K562 (cell line): ENCODE results near the gene CYFIP2. TPM values are rescaled to one million over a fixed set of nuclear protein-coding genes. Genes with fewer than 3 reads are reported as not detected.

Experiments
- ATAC-seq: fragments of 200-7000 bp; cut with Tn5 transposase; 3 replicates; pipeline ENCODE4 v1.9.1; 2020; ENCODE audit warnings: moderate library complexity
- BruUV-seq: library from RNA; stranded (reverse); fragments of 400-500 nt; replicated peaks from 2 replicates; lab custom pipeline; 2021; lab: Mats Ljungman, UMichigan
- CTCF ChIA-PET: fragments of 300-600 bp; formaldehyde crosslinking; extraction: SDS; loops from one replicate; lab custom pipeline; 2021; ENCODE audit warnings: low intra/inter-chr PET ratio; lab: Yijun Ruan, JAX
- POLR2A ChIA-PET: fragments of 300-600, 350-650 bp; sonication (Branson Sonifier 250); formaldehyde crosslinking; extraction: SDS; loops from one replicate; lab custom pipeline; 2021; ENCODE audit warnings: antibody characterized with exemption, inconsistent platforms; lab: Yijun Ruan, JAX
- DNase-seq, 4 experiments: peaks; one replicate each; pipeline versions ENCODE4 v3.0.0 to v3.0.0-alpha.2; 2011 to 2018; ENCODE audit warnings: low spot score in 3 of 4, mixed read lengths in 3 of 4; ENCODE audit errors: extremely low read depth in 1 of 4
- FAIRE-seq: peaks from 2 replicates; lab custom pipeline; 2011; peaks lifted over from hg19 to GRCh38; lab: Jason Lieb, UNC
- H2AFZ ChIP-seq: 2 replicates; pipeline ENCODE4 v1.6.0; 2011; ENCODE audit warnings: low read depth, low read length, control low read depth, inconsistent platforms
- H3K27ac ChIP-seq: fragments of 200-600 bp; 3 replicates; pipeline ENCODE4 v1.8.0; 2011; ENCODE audit warnings: low read depth, mild to moderate bottlenecking, control low read depth, inconsistent platforms, low read length, moderate library complexity, mixed read lengths; ENCODE audit errors: extremely low read depth
- H3K27me3 ChIP-seq, 2 experiments: fragments of 300-600 bp in 1 of 2; 2 replicates in 1 of 2; 3 replicates in 1 of 2; pipeline versions ENCODE4 v1.6.0 to v1.8.0; 2011; ENCODE audit warnings: inconsistent platforms in 2 of 2, low read length in 2 of 2, mild to moderate bottlenecking in 1 of 2, mixed read lengths in 1 of 2, moderate library complexity in 1 of 2; ENCODE audit not compliant: control insufficient read depth in 2 of 2, insufficient read depth in 2 of 2
- H3K36me3 ChIP-seq: fragments of 300-600 bp; 3 replicates; pipeline ENCODE4 v1.8.0; 2011; ENCODE audit warnings: mild to moderate bottlenecking, low read length, inconsistent platforms; ENCODE audit not compliant: control insufficient read depth, insufficient read depth
- H3K4me1 ChIP-seq, 2 experiments: fragments of 200-600 bp in 1 of 2; replicated peaks in 1 of 2; 2 replicates in 1 of 2; 3 replicates in 1 of 2; pipeline versions ENCODE4 v1.5.1 to v1.8.0; 2011; ENCODE audit warnings: inconsistent platforms in 2 of 2, low read length in 2 of 2, mild to moderate bottlenecking in 1 of 2, mixed read lengths in 1 of 2, moderate library complexity in 1 of 2; ENCODE audit not compliant: control insufficient read depth in 2 of 2, insufficient read depth in 2 of 2
- H3K4me2 ChIP-seq: 2 replicates; pipeline ENCODE4 v1.6.1; 2011; ENCODE audit warnings: low read length, control low read depth, inconsistent platforms, mixed read lengths; ENCODE audit not compliant: insufficient read depth
- H3K4me3 ChIP-seq: fragments of 200-600 bp; sonication (generic), shearing (Covaris generic); 2 replicates; pipeline ENCODE4 v1.5.1; 2016; ENCODE audit warnings: control low read depth, inconsistent platforms
- H3K79me2 ChIP-seq: fragments of 200-600 bp; 3 replicates; pipeline ENCODE4 v1.8.0; 2011; ENCODE audit warnings: low read length, inconsistent platforms; ENCODE audit not compliant: control insufficient read depth, insufficient read depth
- H3K9ac ChIP-seq, 2 experiments: 2 replicates each; pipeline versions ENCODE4 v1.6.0 to v1.6.1; 2011; ENCODE audit warnings: low read depth in 2 of 2, low read length in 2 of 2, control low read depth in 1 of 2, inconsistent platforms in 1 of 2, mild to moderate bottlenecking in 1 of 2, mixed read lengths in 1 of 2; ENCODE audit not compliant: insufficient read depth in 1 of 2
- H3K9me1 ChIP-seq: one replicate; pipeline ENCODE4 v1.6.0; 2011; ENCODE audit warnings: inconsistent platforms, mild to moderate bottlenecking, low read length, moderate library complexity; ENCODE audit not compliant: control insufficient read depth, insufficient read depth
- H3K9me3 ChIP-seq: replicated peaks from 2 replicates; pipeline ENCODE4 v1.5.1; 2011; ENCODE audit warnings: low read depth, low read length, inconsistent platforms; ENCODE audit not compliant: control insufficient read depth, insufficient read depth
- H4K20me1 ChIP-seq: replicated peaks from 2 replicates; pipeline ENCODE4 v1.6.1; 2011; ENCODE audit warnings: low read length, inconsistent platforms, mixed read lengths; ENCODE audit not compliant: control insufficient read depth, insufficient read depth
- BCOR ChIP-seq: fragments of 450-650 bp; IDR thresholded peaks from 2 replicates; pipeline ENCODE4 v1.6.1; 2016
- CBFA2T2 ChIP-seq: fragments of 450-650 bp; conservative IDR thresholded peaks from 2 replicates; pipeline ENCODE4 v1.6.1; 2017; ENCODE audit warnings: mild to moderate bottlenecking
- CHD1 ChIP-seq: fragments of 200-600 bp; sonication (generic); IDR thresholded peaks from one replicate; pipeline ENCODE4 v1.6.1; 2012; ENCODE audit warnings: mild to moderate bottlenecking, moderate library complexity, low read length, inconsistent platforms
- KAT8 ChIP-seq: fragments of 450-650 bp; IDR thresholded peaks from 2 replicates; pipeline ENCODE4 v1.6.1; 2016; ENCODE audit warnings: low read depth, mild to moderate bottlenecking
- MCM7 ChIP-seq, 2 experiments: fragments of 450-650 bp; IDR thresholded peaks; 2 replicates each; pipeline ENCODE4 v1.6.1; 2016 to 2018
- MED1 ChIP-seq: sonication (generic); formaldehyde crosslinking; IDR thresholded peaks from 2 replicates; pipeline ENCODE4 v1.8.1; 2023; ENCODE audit warnings: missing genetic modification reagents, borderline replicate concordance
- MTA1 ChIP-seq: fragments of 450-650 bp; IDR thresholded peaks from 2 replicates; pipeline ENCODE4 v1.6.1; 2017; ENCODE audit warnings: borderline replicate concordance
- NR2F6 ChIP-seq: fragments of 450-650 bp; formaldehyde crosslinking; IDR thresholded peaks from 2 replicates; pipeline ENCODE4 v1.4.0; 2020; ENCODE audit warnings: mild to moderate bottlenecking
- PTBP1 ChIP-seq: fragments of 200-400 bp; formaldehyde crosslinking; IDR thresholded peaks from 2 replicates; pipeline ENCODE4 v1.6.1; 2017; ENCODE audit warnings: low read depth, low read length
- PTRF ChIP-seq: fragments of 450-650 bp; IDR thresholded peaks from 2 replicates; pipeline ENCODE4 v1.6.1; 2016; ENCODE audit warnings: mild to moderate bottlenecking, missing genetic modification characterization, missing compliant biosample characterization
- SP1 ChIP-seq: sonication (generic); formaldehyde crosslinking; IDR thresholded peaks from 2 replicates; pipeline ENCODE4 v1.8.1; 2022; ENCODE audit warnings: mild to moderate bottlenecking, missing genetic modification reagents
- TEAD2 ChIP-seq: fragments of 450-650 bp; IDR thresholded peaks from 2 replicates; pipeline ENCODE4 v1.6.1; 2016; ENCODE audit warnings: missing genetic modification characterization, control low read depth, missing compliant biosample characterization
- ZNF12 ChIP-seq: sonication (generic); formaldehyde crosslinking; IDR thresholded peaks from 2 replicates; pipeline ENCODE4 v1.4.0; 2020; ENCODE audit warnings: mild to moderate bottlenecking, missing genetic modification reagents
- ZNF121 ChIP-seq: sonication (generic); formaldehyde crosslinking; conservative IDR thresholded peaks from 2 replicates; pipeline ENCODE4 v1.8.0; 2022; ENCODE audit warnings: missing genetic modification reagents
- ZNF140 ChIP-seq: fragments of 250-450 bp; sonication (Bioruptor Pico); IDR thresholded peaks from 2 replicates; pipeline ENCODE4 v1.8.0; 2021; ENCODE audit warnings: moderate library complexity, mild to moderate bottlenecking, inconsistent platforms
- ZNF146 ChIP-seq: IDR thresholded peaks from one replicate; pipeline ENCODE4 v1.6.1; 2018; ENCODE audit warnings: missing compliant biosample characterization; ENCODE audit not compliant: unreplicated experiment
- ZNF277 ChIP-seq: fragments of 250-450 bp; sonication (Bioruptor Pico); IDR thresholded peaks from 2 replicates; pipeline ENCODE4 v1.8.0; 2022; ENCODE audit warnings: inconsistent platforms, mild to moderate bottlenecking, moderate library complexity, borderline replicate concordance
- ZNF282 ChIP-seq: sonication (generic); formaldehyde crosslinking; IDR thresholded peaks from 2 replicates; pipeline ENCODE4 v1.8.1; 2023; ENCODE audit warnings: missing genetic modification reagents
- ZNF316 ChIP-seq: fragments of 450-650 bp; IDR thresholded peaks from 2 replicates; pipeline ENCODE4 v1.6.1; 2016
- ZNF518B ChIP-seq: fragments of 250-450 bp; sonication (Bioruptor Pico); IDR thresholded peaks from 2 replicates; pipeline ENCODE4 v1.5.0; 2021; ENCODE audit warnings: mild to moderate bottlenecking, moderate library complexity
- in situ Hi-C: fragments of 300-500 bp; cut with MboI; formaldehyde crosslinking; loops from 4 replicates; pipeline ENCODE4 v1.15.0; 2018; ENCODE audit warnings: inconsistent platforms, mixed read lengths
- intact Hi-C: fragments of 100-400 bp; cut with micrococcal nuclease; formaldehyde crosslinking; loops from 2 replicates; pipeline ENCODE4 v1.14.2; 2022
- polyA plus RNA-seq, 8 experiments: library from polyadenylated mRNA; depleted of rRNA in 4 of 8; stranded (reverse) in 5 of 8; unstranded in 3 of 8; fragments of >200 nt; fragmentation: Nextera tagmentation in 2 of 8; fragmentation: Illumina TruSeq in 1 of 8; extraction: Ambion mirVana in 2 of 8; extraction: Trizol in 1 of 8; gene quantifications; 2 replicates each; pipeline versions ENCODE4 v1.2.1 to v1.2.3, GENCODE V29; 2011 to 2014; ENCODE audit warnings: inconsistent platforms in 1 of 8, missing spikeins in 1 of 8
- total RNA-seq, 7 experiments: library from RNA; depleted of rRNA in 6 of 7; stranded (reverse); fragments of >200 nt in 6 of 7; fragmentation: Illumina TruSeq in 2 of 7; extraction: Trizol in 2 of 7; gene quantifications; 2 replicates each; pipeline versions ENCODE4 v1.2.1 to v1.2.3, GENCODE V29; 2011 to 2021; ENCODE audit warnings: low replicate concordance in 1 of 7

CYFIP2 gene
- total and polyA plus RNA-seq, 9 of the 15 experiments (the other 6 are each of a cell fraction or from before 2014, with no cell fraction given), result 0.76 to 2.9 (median 1.4) TPM; not detected in 1

- H4K20me1 ChIP-seq, result no peaks in the 10 kb centered on the region
- ChIA-PET POLR2A (interaction anchor here (0.7 to 1.4 kb wide), 2 partner anchors 19 to 278 kb away, joined by 3 to 4 read pairs; no protein-coding TSS in a partner anchor), CTCF (no interaction called here)
- no peak for TF ChIP-seq ZNF282
- no peak for TF ChIP-seq CBFA2T2
- TF ChIP-seq ZNF316, result no peak
- TF ChIP-seq CHD1, result no peak
- TF ChIP-seq ZNF12 (CRISPR knock-in tag), result no peak
- no peak for TF ChIP-seq MCM7 (IDR thresholded peaks at IDR 0.05)
- TF ChIP-seq ZNF140 (CRISPR knock-in tag), result no peak
- no peak for TF ChIP-seq MED1 (CRISPR knock-in tag)
- TF ChIP-seq PTRF (tag), result no peak
- TF ChIP-seq ZNF146, result no peak
- TF ChIP-seq SP1 (CRISPR knock-in tag), result no peak
- TF ChIP-seq ZNF121 (CRISPR knock-in tag), result no peak
- TF ChIP-seq ZNF518B (CRISPR knock-in tag), result no peak
- TF ChIP-seq MTA1, result no peak
- TF ChIP-seq BCOR, result no peak
- TF ChIP-seq ZNF277 (CRISPR knock-in tag), result no peak
- TF ChIP-seq KAT8, result no peak
- no peak for TF ChIP-seq TEAD2 (tag)
- TF ChIP-seq PTBP1, result no peak
- TF ChIP-seq NR2F6 (CRISPR knock-in tag), result no peak
- H3K27me3 ChIP-seq, result peaks cover 4 to 15% of the 10 kb centered on the region in 2 experiments; a peak in 4 of 5 replicates
- H3K9me3 ChIP-seq, result no peaks in the 10 kb centered on the region
- no peaks in the 10 kb centered on the region for H3K9me1 ChIP-seq
- H3K4me1 ChIP-seq, result no peaks in the 10 kb centered on the region
- DNase-seq (no peak), FAIRE-seq (no peak), ATAC-seq (no peak)
- no peak overlapping the region for H3K9ac ChIP-seq
- no peak overlapping the region for H3K4me2 ChIP-seq
- no peak overlapping the region for H2AFZ ChIP-seq
- H3K79me2 ChIP-seq, result no peaks in the 10 kb centered on the region
- no peak overlapping the region for H3K27ac ChIP-seq
- no TSS peak for BruUV-seq
- no peaks in the 10 kb centered on the region for H3K36me3 ChIP-seq
- H3K4me3 ChIP-seq, result no peak overlapping the region
- in situ Hi-C loops (no loop called here), intact Hi-C loops (no loop called here)
These were observed 122.3 kb downstream of the CYFIP2 start for GRCh38 chr5:157388111-157388710.
